DND-41 (cell line): Measurements from ENCODE around the gene ZRANB3.

ENCODE experiments used
- ATAC-seq: fragments of 200-7000 bp; cut with Tn5 transposase; 3 replicates; pipeline ENCODE4 v1.9.1; 2021; ENCODE audit warnings: low read depth; ENCODE audit not compliant: insufficient read depth
- DNase-seq: peaks from one replicate; pipeline ENCODE4 v3.0.0-alpha.2; 2020
- H2AFZ ChIP-seq: 2 replicates; pipeline ENCODE4 v1.6.0; 2012; ENCODE audit warnings: low read depth, low read length
- H3K27ac ChIP-seq: 2 replicates; pipeline ENCODE4 v1.5.1; 2012; ENCODE audit warnings: low read length, inconsistent platforms
- H3K27me3 ChIP-seq: fragments of 200-600 bp; sonication (generic); 2 replicates; pipeline ENCODE4 v1.6.0; 2012; ENCODE audit warnings: low read length, mild to moderate bottlenecking, inconsistent platforms; ENCODE audit not compliant: insufficient read depth, poor library complexity
- H3K36me3 ChIP-seq: 2 replicates; pipeline ENCODE4 v1.5.1; 2012; ENCODE audit warnings: low read length, inconsistent platforms; ENCODE audit not compliant: insufficient read depth
- H3K4me1 ChIP-seq: 2 replicates; pipeline ENCODE4 v1.5.1; 2012; ENCODE audit warnings: mild to moderate bottlenecking, low read length; ENCODE audit not compliant: insufficient read depth
- H3K4me2 ChIP-seq: 2 replicates; pipeline ENCODE4 v1.6.0; 2012; ENCODE audit warnings: mild to moderate bottlenecking, moderate library complexity, low read length, inconsistent platforms; ENCODE audit not compliant: insufficient read depth
- H3K4me3 ChIP-seq, 2 experiments: fragments of 200-600 bp in 1 of 2; shearing (Covaris generic) in 1 of 2; 2 replicates each; pipeline ENCODE4 v1.5.1; 2012 to 2016; ENCODE audit warnings: inconsistent platforms in 2 of 2, low read length in 2 of 2, mild to moderate bottlenecking in 2 of 2, low read depth in 1 of 2, moderate library complexity in 1 of 2
- H3K79me2 ChIP-seq: 2 replicates; pipeline ENCODE4 v1.6.0; 2012; ENCODE audit warnings: low read length, inconsistent platforms; ENCODE audit not compliant: insufficient read depth
- H3K9ac ChIP-seq: 2 replicates; pipeline ENCODE4 v1.6.0; 2012; ENCODE audit warnings: low read depth, mild to moderate bottlenecking, inconsistent platforms, low read length, moderate library complexity
- H3K9me3 ChIP-seq: 2 replicates; pipeline ENCODE4 v1.5.1; 2012; ENCODE audit warnings: low read length, moderate library complexity, mild to moderate bottlenecking, inconsistent platforms; ENCODE audit not compliant: insufficient read depth, severe bottlenecking
- H4K20me1 ChIP-seq: 2 replicates; pipeline ENCODE4 v1.6.0; 2012; ENCODE audit warnings: low read length; ENCODE audit not compliant: insufficient read depth
- CTCF ChIP-seq: IDR thresholded peaks from 2 replicates; pipeline ENCODE4 v1.5.1; 2012; ENCODE audit warnings: borderline replicate concordance, low read length, moderate library complexity, mild to moderate bottlenecking; ENCODE audit not compliant: poor library complexity, severe bottlenecking; ENCODE audit errors: extremely low read depth
- EZH2 ChIP-seq: IDR thresholded peaks from 3 replicates; pipeline ENCODE4 v1.6.1; 2012; ENCODE audit warnings: borderline replicate concordance, low read depth, mild to moderate bottlenecking, moderate library complexity, low read length, inconsistent platforms; ENCODE audit not compliant: severe bottlenecking

ZRANB3 gene

DNA sequence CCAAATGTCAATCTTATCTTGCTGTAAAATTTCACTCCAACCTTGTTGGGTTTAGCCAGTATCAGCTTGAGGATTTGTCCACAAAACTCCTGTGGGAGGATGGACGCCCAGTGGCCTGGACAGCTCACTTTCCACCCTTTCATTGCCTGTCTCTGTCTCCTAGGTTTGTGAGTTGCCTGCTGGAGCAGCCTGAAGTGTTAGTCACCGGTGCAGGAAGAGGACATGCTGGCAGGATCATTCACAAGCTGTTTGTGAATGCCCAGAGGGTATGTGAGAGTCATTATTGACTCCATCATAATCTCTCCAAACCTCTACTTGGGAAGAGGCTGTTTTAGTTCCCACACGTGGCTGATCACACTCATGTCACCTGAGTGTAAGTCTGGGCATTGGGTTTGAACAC is 366.6 kb downstream of the ZRANB3 start:
- Histone ChIP-seq H3K4me2 (no peak overlapping the region), H3K9ac (no peak overlapping the region), H2AFZ (no peak overlapping the region), H3K27me3 (no peaks in the 10 kb centered on the region), H3K27ac (no peak overlapping the region), H3K4me1 (no peaks in the 10 kb centered on the region), H3K4me3 (no peak overlapping the region), H3K79me2 (no peaks in the 10 kb centered on the region), H4K20me1 (no peaks in the 10 kb centered on the region), H3K9me3 (no peaks in the 10 kb centered on the region), H3K36me3 (peaks cover 59% of the 10 kb centered on the region)
- no peak for ATAC-seq
- no peak for TF ChIP-seq EZH2
- no peak for TF ChIP-seq CTCF
- no peak for DNase-seq

DNA sequence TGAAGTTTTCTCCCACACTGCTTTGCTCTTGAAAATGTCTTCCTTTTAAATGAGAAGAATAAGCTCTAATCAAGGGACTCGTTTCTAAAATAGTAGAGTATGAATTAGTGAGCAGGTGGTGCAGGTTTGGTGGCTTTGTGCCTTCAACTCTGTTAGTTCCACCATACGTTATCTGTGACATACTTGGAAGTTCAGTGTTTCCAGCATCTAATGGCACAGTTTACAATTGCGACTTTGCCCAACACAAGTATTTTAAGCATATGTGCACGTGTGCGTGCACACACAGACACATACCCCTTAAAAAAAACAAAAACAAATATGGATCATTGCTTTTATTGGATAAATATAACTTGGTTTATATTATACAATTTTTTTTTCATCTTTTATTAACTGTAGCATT is 367.1 kb downstream of the ZRANB3 start:
- no peak for DNase-seq
- no peak overlapping the region for H3K9ac ChIP-seq
- no peaks in the 10 kb centered on the region for H3K79me2 ChIP-seq
- no peak for TF ChIP-seq CTCF
- no peak for TF ChIP-seq EZH2
- H3K4me2 ChIP-seq, result no peak overlapping the region
- no peak overlapping the region for H2AFZ ChIP-seq
- no peaks in the 10 kb centered on the region for H3K9me3 ChIP-seq
- no peaks in the 10 kb centered on the region for H4K20me1 ChIP-seq
- ATAC-seq, result no peak
- H3K27ac ChIP-seq, result no peak overlapping the region
- H3K36me3 ChIP-seq, result peaks cover 59% of the 10 kb centered on the region
- no peaks in the 10 kb centered on the region for H3K4me1 ChIP-seq
- no peaks in the 10 kb centered on the region for H3K27me3 ChIP-seq
- no peak overlapping the region for H3K4me3 ChIP-seq

- ATAC-seq (no peak), DNase-seq (no peak)
- peaks cover 56% of the 10 kb centered on the region for H3K36me3 ChIP-seq
- H4K20me1 ChIP-seq, result no peaks in the 10 kb centered on the region
- H3K4me3 ChIP-seq, result no peak overlapping the region
- H3K27me3 ChIP-seq, result no peaks in the 10 kb centered on the region
- no peak overlapping the region for H3K27ac ChIP-seq
- no peaks in the 10 kb centered on the region for H3K79me2 ChIP-seq
- no peaks in the 10 kb centered on the region for H3K9me3 ChIP-seq
- no peak overlapping the region for H3K9ac ChIP-seq
- H3K4me1 ChIP-seq, result no peaks in the 10 kb centered on the region
- H3K4me2 ChIP-seq, result no peak overlapping the region
- TF ChIP-seq CTCF, result no peak
- no peak for TF ChIP-seq EZH2
- H2AFZ ChIP-seq, result no peak overlapping the region
These were observed 367.7 kb downstream of the ZRANB3 start for GRCh38 chr2:135163306-135163705.

- H3K27me3 ChIP-seq, result no peaks in the 10 kb centered on the region
- H3K9me3 ChIP-seq, result no peaks in the 10 kb centered on the region
- H3K4me2 ChIP-seq, result no peak overlapping the region
- H2AFZ ChIP-seq, result no peak overlapping the region
- H3K4me3 ChIP-seq, result no peak overlapping the region
- no peaks in the 10 kb centered on the region for H3K4me1 ChIP-seq
- H3K36me3 ChIP-seq, result peaks cover 57% of the 10 kb centered on the region
- ATAC-seq (no peak), DNase-seq (no peak)
- H3K79me2 ChIP-seq, result no peaks in the 10 kb centered on the region
- H4K20me1 ChIP-seq, result no peaks in the 10 kb centered on the region
- H3K9ac ChIP-seq, result no peak overlapping the region
- no peak overlapping the region for H3K27ac ChIP-seq
- no peak for TF ChIP-seq EZH2
- TF ChIP-seq CTCF, result no peak
These were observed 368.2 kb downstream of the ZRANB3 start for GRCh38 chr2:135162786-135163185.
